CD4-positive, alpha-beta T cell treated with Interleukin-15 for 4 hours (primary cell): ENCODE measurements around the gene C2orf49.

Experiments used
- DNase-seq: peaks from one replicate; pipeline ENCODE4 v3.0.0-alpha.2; 2020; ENCODE audit warnings: low spot score

Gene C2orf49

DNA sequence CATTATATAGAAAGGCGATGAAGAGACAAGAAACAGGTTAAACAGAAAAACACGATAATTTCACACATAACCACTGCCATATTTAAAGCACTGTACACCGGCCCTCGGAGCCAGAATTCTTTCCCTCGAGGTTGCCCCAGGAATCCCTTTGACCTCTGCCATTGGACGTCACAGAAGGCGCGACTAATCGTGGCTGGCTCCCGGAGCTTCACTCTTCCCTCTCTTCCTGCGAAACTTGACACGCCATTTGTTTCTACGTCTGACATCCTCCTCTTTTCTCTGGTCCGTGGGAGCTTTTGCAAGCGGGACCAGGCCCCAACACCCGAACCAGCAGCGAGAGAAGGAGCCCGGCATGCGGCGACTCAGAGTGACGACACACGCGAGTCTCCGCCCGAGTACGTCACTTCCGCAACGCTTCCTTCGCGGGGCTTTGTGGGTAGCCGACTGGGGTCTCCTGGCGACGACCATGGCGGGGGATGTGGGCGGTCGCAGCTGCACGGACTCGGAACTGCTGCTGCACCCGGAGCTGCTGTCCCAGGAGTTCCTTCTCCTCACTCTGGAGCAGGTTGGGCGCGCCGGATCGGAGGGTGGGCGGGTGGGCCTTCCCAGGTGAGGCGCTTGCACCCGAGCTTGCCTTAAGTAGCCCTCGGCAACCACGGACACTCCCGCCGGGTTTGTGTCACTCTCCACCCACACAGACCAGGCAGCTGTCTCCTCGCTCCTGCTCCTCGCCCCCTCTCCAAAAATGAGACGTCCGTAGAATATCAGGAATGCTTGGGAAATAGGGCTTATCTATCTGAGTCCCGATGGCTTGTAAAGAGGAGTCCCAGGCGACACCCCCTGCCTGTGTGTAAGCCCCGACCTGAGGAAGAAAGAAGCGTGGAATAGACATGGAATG lies at the start of gene C2orf49:
Gene C2orf49, plus strand, starts transcription at position 419 of the 898 bp plus-strand sequence. Its CDS starts 48 bp downstream, at position 467.
- peak; percentile 84 for DNase-seq

DNA sequence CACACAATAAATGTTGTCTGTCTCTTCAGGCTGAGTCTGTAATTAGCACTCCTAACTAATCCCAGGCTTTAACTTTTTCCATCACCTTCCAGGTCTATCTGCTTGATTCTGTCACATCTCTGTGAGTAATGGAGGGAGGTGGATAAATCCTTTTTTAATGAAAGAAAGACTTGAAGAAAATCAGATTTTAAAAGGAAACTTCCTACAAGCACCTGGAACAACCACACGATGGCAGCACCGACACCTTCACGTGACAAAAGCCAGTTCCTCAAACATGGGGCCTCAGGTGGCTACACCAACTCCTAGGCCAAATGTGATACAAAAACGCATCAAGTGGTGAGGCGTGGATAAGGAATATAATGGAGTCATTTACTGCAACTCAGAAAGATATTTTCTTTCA lies 49.6 kb upstream of the C2orf49 start:
- no peak for DNase-seq

GRCh38 chr2:105288133-105288532 lies 49.2 kb upstream of the C2orf49 start:
- no peak for DNase-seq

DNA sequence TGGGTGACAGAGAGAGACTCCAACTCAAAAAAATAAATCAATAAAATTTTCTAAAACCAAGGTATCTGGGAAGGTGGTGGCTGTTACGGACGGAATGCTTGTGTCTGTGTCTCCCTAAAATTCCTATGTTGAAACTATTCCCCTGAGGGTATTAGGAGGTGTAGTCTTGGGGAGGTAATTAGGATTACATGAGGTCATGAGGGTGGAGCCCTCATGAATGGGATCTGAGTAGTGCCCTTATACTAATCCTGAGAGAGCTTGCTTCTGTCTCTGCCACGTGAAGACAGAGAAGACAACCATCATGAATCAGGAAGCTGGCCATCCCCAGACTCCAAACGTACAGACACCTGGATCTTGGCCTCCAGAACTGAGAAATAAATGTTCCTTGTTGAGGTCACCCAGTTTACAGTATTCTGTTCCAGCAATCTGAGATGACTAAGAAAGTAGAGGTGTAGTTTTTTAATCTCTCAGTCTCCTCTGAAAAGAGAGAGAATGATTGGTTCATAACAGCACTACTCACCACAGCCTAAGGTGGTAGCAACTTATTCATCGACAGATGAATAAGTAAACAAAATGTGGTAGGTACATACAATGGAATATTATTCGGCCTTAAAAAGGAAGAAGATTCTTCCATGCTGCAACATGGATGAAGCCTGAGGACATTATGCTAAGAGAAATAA lies 46.2 kb upstream of the C2orf49 start:
- no peak for DNase-seq

- DNase-seq: no peak
Observed at GRCh38 chr2:105291981-105292380, 45.4 kb upstream of the C2orf49 start.

DNA sequence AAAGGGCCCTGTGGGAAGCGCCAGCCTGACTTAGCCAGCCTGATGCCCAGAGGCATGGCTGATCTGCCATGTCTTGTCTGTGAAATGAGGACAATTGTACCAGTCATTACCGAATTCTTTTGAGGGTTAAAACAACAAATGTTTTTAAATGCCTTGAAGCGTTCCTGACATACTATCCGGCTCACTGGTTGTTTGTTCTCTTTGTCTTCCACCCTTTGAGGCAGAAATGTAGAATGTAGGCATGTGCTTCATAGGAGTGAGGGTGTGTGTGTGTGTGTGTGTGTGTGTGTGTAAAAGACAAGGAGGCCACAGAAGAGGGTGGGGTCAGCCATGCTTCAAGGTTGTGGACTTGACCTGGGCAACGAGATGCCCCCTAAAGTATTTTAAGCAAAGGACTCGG lies 43.3 kb upstream of the C2orf49 start:
- DNase-seq: no peak

- DNase-seq: no peak
Observed at GRCh38 chr2:105294844-105295481, 42.4 kb upstream of the C2orf49 start.

DNA sequence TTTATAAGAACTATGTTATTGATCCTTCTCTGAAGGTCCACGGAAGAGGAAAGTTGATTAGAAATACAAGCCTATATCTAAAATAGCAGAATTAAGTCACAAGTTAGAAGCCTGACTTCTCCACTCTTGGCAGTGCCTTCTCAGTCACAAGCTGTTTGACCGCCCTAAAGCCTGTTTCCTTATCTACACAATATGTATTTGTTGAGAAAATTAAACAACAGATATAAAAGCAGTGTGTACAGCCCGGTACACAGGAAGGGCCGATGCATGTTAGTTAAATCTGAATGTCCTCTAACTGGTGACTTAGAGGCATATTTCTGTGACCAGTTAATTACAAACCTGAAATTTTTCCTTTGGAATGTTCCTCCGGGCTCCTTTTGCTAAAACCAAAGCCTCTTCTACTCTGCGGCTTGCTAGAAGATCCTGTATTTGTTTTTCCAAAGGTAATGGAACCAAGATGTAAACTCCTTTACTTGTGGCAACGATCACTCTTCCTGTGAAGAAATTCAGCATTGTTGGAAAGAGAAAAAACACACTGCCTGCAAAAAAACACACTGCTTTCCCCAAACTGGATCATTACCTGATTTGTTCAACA lies 41.2 kb upstream of the C2orf49 start:
- DNase-seq: no peak

DNA sequence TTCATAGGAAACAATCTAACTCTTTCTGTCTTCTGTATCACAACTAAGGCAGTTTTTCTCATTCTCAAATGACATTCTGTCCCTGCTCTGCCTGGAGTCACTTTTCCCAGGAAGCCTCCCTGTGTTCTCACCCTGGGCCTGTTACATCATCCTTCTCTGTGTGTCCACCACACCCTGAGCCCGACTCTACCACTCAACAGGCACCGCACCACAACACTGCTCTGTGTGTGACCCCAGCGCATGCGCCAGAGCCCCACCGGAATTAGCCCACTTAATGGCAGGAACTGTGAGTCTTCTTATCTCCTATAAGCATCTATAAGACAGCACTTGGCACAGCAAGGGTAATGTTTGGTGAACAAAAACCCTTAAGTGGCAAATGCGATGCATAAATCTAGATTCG lies 40.1 kb upstream of the C2orf49 start:
- DNase-seq: no peak

DNA sequence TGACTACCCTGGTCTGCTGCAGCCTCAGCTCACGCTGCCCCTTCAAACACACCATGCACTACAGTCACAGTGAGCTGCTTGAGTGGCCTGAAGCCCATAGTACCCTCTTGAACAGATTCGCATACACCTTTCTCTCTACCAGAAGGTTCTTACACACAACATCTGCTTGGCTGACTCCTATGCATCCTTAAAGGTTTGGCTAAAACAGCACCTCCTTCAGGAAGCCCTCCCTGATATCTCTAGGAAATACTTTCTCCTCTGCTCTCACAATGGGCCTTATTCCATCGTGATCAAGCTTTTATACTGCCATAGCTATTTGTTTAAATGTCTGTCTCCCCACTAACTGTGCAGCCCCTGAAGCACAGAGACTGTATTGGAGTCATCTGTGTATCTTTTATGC lies 39.3 kb upstream of the C2orf49 start:
- no peak for DNase-seq

DNA sequence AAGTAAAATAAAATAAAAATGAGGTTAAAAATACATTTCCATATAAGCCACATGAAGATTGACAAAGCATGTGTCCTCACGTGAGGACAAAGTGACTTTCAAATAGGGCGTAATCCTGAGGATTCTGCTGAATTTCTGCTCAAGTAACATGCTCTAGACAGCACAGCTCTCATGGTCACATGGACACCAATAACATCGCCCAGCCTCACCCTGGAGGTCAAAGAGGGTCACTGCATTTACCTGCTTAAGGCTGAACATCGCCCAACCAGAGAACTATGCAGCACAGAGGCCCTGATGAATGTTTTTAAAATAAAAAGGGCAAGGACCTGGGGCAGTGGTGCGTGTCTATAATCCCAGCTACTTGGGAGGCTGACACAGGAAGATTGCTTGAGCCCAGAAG lies 38.0 kb upstream of the C2orf49 start:
- no peak for DNase-seq

- DNase-seq: no peak
Observed at GRCh38 chr2:105301646-105302045, 35.7 kb upstream of the C2orf49 start.

DNA sequence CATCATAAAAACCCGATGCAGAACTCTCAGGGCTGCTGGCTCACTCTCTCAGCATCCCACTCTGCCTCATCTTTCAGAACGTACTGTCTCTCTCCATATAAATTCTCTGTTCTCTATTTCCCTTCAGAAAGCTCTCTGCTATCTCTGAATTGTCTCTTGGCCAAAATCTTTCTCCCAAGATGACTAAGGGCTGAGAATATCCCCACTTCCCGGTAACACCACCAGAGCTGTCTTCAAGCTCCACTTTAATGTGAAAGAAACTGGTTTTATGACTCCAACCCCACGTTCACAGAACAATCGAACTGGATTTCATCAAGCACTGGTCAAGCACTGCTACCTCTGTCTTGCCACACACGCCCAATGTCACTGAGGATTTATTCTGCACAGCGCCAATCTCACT lies 30.2 kb upstream of the C2orf49 start:
- DNase-seq: no peak

DNA sequence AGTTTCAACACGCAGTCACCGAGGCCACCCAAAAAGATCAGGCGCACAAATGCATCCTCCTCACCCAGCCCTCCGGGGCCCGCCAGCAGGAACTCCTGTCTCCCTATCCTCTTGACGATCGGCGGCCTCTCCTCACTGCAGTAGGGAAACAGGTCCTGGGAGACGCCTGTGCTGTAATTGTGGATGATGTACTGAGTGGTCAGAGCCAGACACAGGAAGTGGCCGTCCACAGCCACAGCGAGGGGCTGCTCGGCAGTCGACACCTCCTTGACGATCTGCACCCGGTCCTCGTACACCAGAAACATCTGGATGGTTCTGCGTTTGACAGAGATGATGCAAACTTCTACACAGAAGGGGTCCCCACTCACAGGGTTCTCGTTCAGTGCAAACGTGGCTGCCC lies 29.8 kb upstream of the C2orf49 start:
- no peak for DNase-seq

DNA sequence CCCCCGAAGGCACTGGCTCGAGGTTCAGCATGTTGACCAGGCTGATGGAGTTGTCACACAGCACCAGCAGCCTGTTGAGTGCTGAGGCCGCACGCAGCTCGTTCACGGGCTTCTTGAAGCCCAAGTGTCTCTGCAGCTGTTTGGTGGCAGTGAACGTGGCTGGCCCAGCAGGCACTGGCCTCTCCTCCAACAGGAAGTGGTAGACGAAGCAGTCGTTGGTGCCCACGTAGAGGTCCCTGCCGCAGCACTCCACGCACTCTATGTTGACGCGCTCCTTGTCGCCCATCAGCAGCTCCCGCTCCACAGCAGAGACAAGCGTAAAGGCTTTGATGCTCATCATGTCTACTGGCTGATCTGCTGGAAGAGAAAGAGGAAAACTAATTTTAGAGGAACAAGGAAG lies 29.4 kb upstream of the C2orf49 start:
- no peak for DNase-seq

GRCh38 chr2:105308382-105309146 lies 28.8 kb upstream of the C2orf49 start:
- no peak for DNase-seq

- DNase-seq: no peak
Observed at GRCh38 chr2:105309147-105309545, 28.2 kb upstream of the C2orf49 start.

- DNase-seq: no peak
Observed at GRCh38 chr2:105313877-105314276, 23.5 kb upstream of the C2orf49 start.

DNA sequence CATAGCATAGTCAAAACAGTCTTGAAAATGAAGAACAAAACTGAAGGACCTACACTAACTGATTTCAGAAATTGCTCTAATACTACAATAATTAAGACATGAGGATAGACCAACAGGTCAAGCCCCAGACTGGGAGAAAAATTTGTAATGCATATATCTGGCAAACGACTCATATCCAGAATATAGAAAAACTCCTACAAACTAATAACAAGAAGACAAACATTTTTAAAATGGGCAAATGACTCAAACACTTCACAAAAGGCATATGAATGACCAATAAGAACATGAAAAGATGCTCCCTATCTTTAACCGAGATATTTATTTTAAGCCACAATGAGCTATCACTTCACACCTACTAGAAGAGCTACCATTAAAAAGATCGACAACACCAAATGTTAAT lies 22.0 kb upstream of the C2orf49 start:
- DNase-seq: no peak

- DNase-seq: no peak
Observed at GRCh38 chr2:105317937-105318336, 19.4 kb upstream of the C2orf49 start.

GRCh38 chr2:105320651-105321215 lies 16.6 kb upstream of the C2orf49 start:
- DNase-seq: no peak
